Fibroblast of lung (primary cell): ENCODE data around the gene TMEM60.

Experiments
- CTCF ChIP-seq, 2 donors: IDR thresholded peaks in 1 of 2; conservative IDR thresholded peaks in 1 of 2; 1 replicate in 1 of 2; 2 replicates in 1 of 2; pipeline ENCODE4 v1.5.1; 2011 to 2012; ENCODE audit warnings: low read length in 2 of 2, control low read depth in 1 of 2, inconsistent platforms in 1 of 2, low read depth in 1 of 2, mild to moderate bottlenecking in 1 of 2
- EZH2 ChIP-seq: IDR thresholded peaks from 2 replicates; pipeline ENCODE4 v1.5.1; 2012; ENCODE audit warnings: low read length, control low read depth, mild to moderate bottlenecking; ENCODE audit errors: missing control alignments

GRCh38 chr7:77766801-77767605 is 31.2 kb downstream of the TMEM60 start:
- TF ChIP-seq CTCF (conservative IDR thresholded peaks at IDR 0.05 in 1 of 2, IDR thresholded peaks at IDR 0.05 in 1 of 2; ENCODE audit: low read depth in 1 of 2, low read length in 2 of 2) (no peak), EZH2 (no peak)
